RWPE2 (cell line): ENCODE data around the gene NFXL1.

Source experiments
- ATAC-seq: fragments of 200-7000 bp; cut with Tn5 transposase; 3 replicates; pipeline ENCODE4 v1.9.1; 2021; ENCODE audit warnings: low read depth
- DNase-seq: peaks from one replicate; pipeline ENCODE4 v3.0.0-alpha.2; 2020; ENCODE audit warnings: low spot score
- H3K27ac ChIP-seq: fragments of 450-650 bp; 2 replicates; pipeline ENCODE4 v1.5.1; 2017; ENCODE audit warnings: mild to moderate bottlenecking; ENCODE audit not compliant: poor library complexity, severe bottlenecking
- H3K27me3 ChIP-seq: fragments of 250-450 bp; sonication (Bioruptor Pico); 2 replicates; pipeline ENCODE4 v1.5.1; 2021; ENCODE audit warnings: mild to moderate bottlenecking, moderate library complexity; ENCODE audit not compliant: insufficient read depth, poor library complexity, severe bottlenecking
- H3K36me3 ChIP-seq: fragments of 250-450 bp; sonication (Bioruptor Pico); 2 replicates; pipeline ENCODE4 v1.5.1; 2020; ENCODE audit warnings: low read depth, mild to moderate bottlenecking, moderate library complexity
- H3K4me1 ChIP-seq: fragments of 250-450 bp; sonication (Bioruptor Pico); 2 replicates; pipeline ENCODE4 v1.5.1; 2021; ENCODE audit warnings: mild to moderate bottlenecking, moderate library complexity; ENCODE audit not compliant: insufficient read depth, poor library complexity, severe bottlenecking
- H3K4me3 ChIP-seq: fragments of 250-450 bp; sonication (Bioruptor Pico); 2 replicates; pipeline ENCODE4 v1.5.1; 2021; ENCODE audit warnings: mild to moderate bottlenecking, moderate library complexity; ENCODE audit not compliant: severe bottlenecking
- H3K9me3 ChIP-seq: fragments of 250-450 bp; sonication (Bioruptor Pico); 2 replicates; pipeline ENCODE4 v1.5.1; 2021; ENCODE audit warnings: mild to moderate bottlenecking, moderate library complexity; ENCODE audit not compliant: severe bottlenecking
- CTCF ChIP-seq: fragments of 450-650 bp; IDR thresholded peaks from one replicate; pipeline ENCODE4 v1.5.1; 2017; ENCODE audit warnings: mild to moderate bottlenecking, moderate library complexity; ENCODE audit not compliant: poor library complexity, severe bottlenecking

The NFXL1 gene

GRCh38 chr4:47824840-47825239, 89.5 kb downstream of the NFXL1 start:
- no peak overlapping the region for H3K27ac ChIP-seq
- H3K9me3 ChIP-seq = no peaks in the 10 kb centered on the region
- H3K4me3 ChIP-seq = no peak overlapping the region
- H3K36me3 ChIP-seq = no peaks in the 10 kb centered on the region
- ATAC-seq (no peak), DNase-seq (no peak)
- H3K27me3 ChIP-seq = no peaks in the 10 kb centered on the region
- no peak for TF ChIP-seq CTCF
- H3K4me1 ChIP-seq = no peaks in the 10 kb centered on the region

- ATAC-seq = no peak
- Histone ChIP-seq H3K27ac (no peak overlapping the region), H3K9me3 (no peaks in the 10 kb centered on the region), H3K4me1 (no peaks in the 10 kb centered on the region), H3K36me3 (no peaks in the 10 kb centered on the region), H3K4me3 (no peak overlapping the region), H3K27me3 (no peaks in the 10 kb centered on the region)
- DNase-seq = no peak
- TF ChIP-seq CTCF = no peak
Measured at GRCh38 chr4:47819178-47819577, 95.2 kb downstream of the NFXL1 start.

GRCh38 chr4:47817275-47817674, 97.1 kb downstream of the NFXL1 start:
- H3K27me3 ChIP-seq = no peaks in the 10 kb centered on the region
- H3K9me3 ChIP-seq = no peaks in the 10 kb centered on the region
- no peak overlapping the region for H3K4me3 ChIP-seq
- no peak overlapping the region for H3K27ac ChIP-seq
- no peaks in the 10 kb centered on the region for H3K4me1 ChIP-seq
- DNase-seq (no peak), ATAC-seq (no peak)
- H3K36me3 ChIP-seq = no peaks in the 10 kb centered on the region
- no peak for TF ChIP-seq CTCF

- Histone ChIP-seq H3K9me3 (no peaks in the 10 kb centered on the region), H3K4me3 (no peak overlapping the region), H3K4me1 (no peaks in the 10 kb centered on the region), H3K36me3 (no peaks in the 10 kb centered on the region), H3K27ac (no peak overlapping the region), H3K27me3 (no peaks in the 10 kb centered on the region)
- no peak for TF ChIP-seq CTCF
- ATAC-seq = no peak
- DNase-seq = no peak
Measured at GRCh38 chr4:47816748-47817147, 97.6 kb downstream of the NFXL1 start.

GRCh38 chr4:47814618-47815295, 99.6 kb downstream of the NFXL1 start:
- Histone ChIP-seq H3K4me1 (no peaks in the 10 kb centered on the region), H3K27me3 (no peaks in the 10 kb centered on the region), H3K36me3 (no peaks in the 10 kb centered on the region), H3K4me3 (no peak overlapping the region), H3K9me3 (no peaks in the 10 kb centered on the region), H3K27ac (no peak overlapping the region)
- no peak for TF ChIP-seq CTCF
- DNase-seq (no peak), ATAC-seq (no peak)
